ENCODE data around the gene PPP2R3A. TPM values are rescaled to one million over a fixed set of nuclear protein-coding genes. Genes with fewer than 3 reads are reported as not detected.
A peak's percentile ranks its signal among the peaks of the same experiment; 100 is the strongest.

The PPP2R3A gene
- total and polyA plus RNA-seq, 8 donors = 1.3 to 7.0 (median 4.3) TPM

DNA sequence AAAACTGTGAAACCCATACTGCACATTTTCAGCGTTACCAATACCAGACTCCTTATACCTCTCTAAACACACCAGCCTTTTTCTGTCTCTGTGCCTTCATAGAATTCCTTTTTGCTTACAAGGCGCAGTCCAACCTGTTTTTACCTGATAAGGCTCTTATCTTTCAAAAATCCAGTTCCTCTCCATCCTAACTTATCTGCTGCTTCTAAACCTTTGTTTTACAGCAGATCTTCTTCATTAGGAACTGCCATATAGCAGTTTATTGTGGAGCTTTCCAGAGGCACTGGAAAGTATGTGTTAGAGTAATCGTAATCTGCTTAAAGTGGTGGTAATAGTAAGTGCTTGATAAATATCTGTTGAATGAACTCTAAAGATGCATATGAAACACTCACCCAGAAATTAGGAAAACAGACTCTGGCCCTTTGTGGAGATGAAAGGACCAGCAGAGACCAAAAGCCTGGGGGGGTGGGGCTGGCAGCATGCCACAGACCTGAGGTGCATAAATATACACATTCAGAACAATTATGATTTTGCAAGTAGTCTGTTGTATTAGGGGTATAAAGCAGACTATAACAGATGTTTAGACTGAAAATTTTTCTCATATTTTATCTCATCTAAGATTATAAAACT lies 29.3 kb downstream of the PPP2R3A start:
- Histone ChIP-seq H3K36me3 (no peaks in the 10 kb centered on the region), H3K27me3 (no peaks in the 10 kb centered on the region), H3K4me1 (no peaks in the 10 kb centered on the region), H3K27ac (no peak overlapping the region), H3K9me3 (no peaks in the 10 kb centered on the region), H3K4me3 (no peak overlapping the region)
- intact Hi-C loops (cut with DNase I) = no loop called here
- TF ChIP-seq, protein P1, sequence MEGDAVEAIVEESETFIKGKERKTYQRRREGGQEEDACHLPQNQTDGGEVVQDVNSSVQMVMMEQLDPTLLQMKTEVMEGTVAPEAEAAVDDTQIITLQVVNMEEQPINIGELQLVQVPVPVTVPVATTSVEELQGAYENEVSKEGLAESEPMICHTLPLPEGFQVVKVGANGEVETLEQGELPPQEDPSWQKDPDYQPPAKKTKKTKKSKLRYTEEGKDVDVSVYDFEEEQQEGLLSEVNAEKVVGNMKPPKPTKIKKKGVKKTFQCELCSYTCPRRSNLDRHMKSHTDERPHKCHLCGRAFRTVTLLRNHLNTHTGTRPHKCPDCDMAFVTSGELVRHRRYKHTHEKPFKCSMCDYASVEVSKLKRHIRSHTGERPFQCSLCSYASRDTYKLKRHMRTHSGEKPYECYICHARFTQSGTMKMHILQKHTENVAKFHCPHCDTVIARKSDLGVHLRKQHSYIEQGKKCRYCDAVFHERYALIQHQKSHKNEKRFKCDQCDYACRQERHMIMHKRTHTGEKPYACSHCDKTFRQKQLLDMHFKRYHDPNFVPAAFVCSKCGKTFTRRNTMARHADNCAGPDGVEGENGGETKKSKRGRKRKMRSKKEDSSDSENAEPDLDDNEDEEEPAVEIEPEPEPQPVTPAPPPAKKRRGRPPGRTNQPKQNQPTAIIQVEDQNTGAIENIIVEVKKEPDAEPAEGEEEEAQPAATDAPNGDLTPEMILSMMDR (IDR thresholded peaks at IDR 0.05) = no peak
- DNase-seq (peak in 1 of 6 donors; percentile 16), ATAC-seq (no peak), FAIRE-seq (no peak)
- 75 to 76% methylated on average over 3 of the region's 3 CpGs for WGBS, 2 donors

GRCh38 chr3:135995766-135996165 lies 30.2 kb downstream of the PPP2R3A start:
- TF ChIP-seq, protein P1 (IDR thresholded peaks at IDR 0.05) = no peak
- Histone ChIP-seq H3K27ac (no peak overlapping the region), H3K36me3 (no peaks in the 10 kb centered on the region), H3K4me1 (no peaks in the 10 kb centered on the region), H3K9me3 (no peaks in the 10 kb centered on the region), H3K4me3 (no peak overlapping the region), H3K27me3 (no peaks in the 10 kb centered on the region)
- WGBS, 2 donors = 94 to 98% methylated on average over 4 of the region's 4 CpGs
- intact Hi-C loops (cut with DNase I) = no loop called here
- peak; percentile 37 for FAIRE-seq
- DNase-seq = no peak
- no peak for ATAC-seq

DNA sequence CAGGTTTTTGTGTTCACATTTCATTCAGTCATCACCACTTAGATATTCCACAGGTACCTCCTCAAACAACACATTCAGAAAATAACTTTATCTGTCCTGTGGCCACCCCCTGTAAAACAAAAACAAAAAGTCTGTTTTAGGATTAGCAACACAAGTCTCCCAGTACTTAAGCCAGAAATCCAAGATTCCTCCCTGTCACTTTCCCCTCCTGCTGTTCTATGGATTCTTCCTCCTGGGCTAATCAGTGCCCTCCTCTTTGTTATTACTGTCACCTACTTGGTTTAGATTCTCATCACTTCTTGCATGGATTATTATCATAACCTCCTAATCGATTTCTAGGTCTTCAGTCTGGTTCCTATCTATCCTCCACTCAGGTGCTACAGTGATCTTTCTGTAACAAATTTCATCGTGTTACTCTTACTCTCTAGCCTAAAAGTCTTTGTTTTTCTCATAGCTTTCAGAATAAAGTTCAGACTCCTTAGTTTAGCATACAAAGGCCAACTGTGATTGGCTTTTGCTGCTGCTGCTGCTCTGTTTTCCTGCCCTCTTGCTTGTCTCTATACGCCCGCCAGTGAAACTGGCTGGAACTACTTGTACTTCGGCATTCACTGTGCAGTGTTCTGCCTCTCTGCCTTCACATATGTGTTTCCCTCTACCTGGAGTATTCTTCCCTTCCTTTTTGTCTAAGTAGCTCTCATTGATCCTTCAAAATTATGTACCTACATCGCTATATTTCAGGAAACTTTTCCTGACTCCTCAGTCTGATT lies 32.2 kb downstream of the PPP2R3A start:
- Histone ChIP-seq H3K9me3 (no peaks in the 10 kb centered on the region), H3K36me3 (no peaks in the 10 kb centered on the region), H3K27ac (no peak overlapping the region), H3K4me1 (no peaks in the 10 kb centered on the region), H3K27me3 (no peaks in the 10 kb centered on the region), H3K4me3 (no peak overlapping the region)
- WGBS, 2 donors = 87 to 92% methylated on average over 6 of the region's 6 CpGs
- DNase-seq (no peak), ATAC-seq (no peak), FAIRE-seq (no peak)
- TF ChIP-seq, protein P1 (IDR thresholded peaks at IDR 0.05) = no peak
- intact Hi-C loops (cut with DNase I) = no loop called here

DNA sequence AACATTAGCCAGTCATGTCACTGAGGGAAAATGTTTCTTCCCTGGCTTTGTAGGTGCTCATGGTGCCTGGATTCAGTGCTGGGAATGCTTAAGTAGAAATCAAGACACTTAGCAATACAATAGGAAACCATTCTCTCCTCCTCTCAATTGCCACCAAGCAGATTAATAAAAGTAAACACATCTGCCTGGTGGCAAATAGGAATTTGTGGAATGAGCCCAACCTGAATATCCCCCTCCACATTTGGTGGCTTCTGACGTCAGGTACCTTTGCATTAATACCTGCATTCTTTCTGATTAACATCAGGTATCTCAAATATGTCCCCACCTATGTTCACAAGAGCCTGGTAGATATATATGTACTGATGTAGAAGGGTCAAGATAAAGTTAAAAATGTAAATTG lies 42.7 kb downstream of the PPP2R3A start:
- DNase-seq (no peak), ATAC-seq (no peak), FAIRE-seq (no peak)
- H3K4me3 ChIP-seq = no peak overlapping the region
- H3K9me3 ChIP-seq = no peaks in the 10 kb centered on the region
- no peaks in the 10 kb centered on the region for H3K27me3 ChIP-seq
- 71 to 72% methylated on average over 1 of the region's 1 CpG for WGBS, 2 donors
- H3K36me3 ChIP-seq = no peaks in the 10 kb centered on the region
- H3K27ac ChIP-seq = no peak overlapping the region
- TF ChIP-seq, protein P1 (IDR thresholded peaks at IDR 0.05) = no peak
- no peaks in the 10 kb centered on the region for H3K4me1 ChIP-seq
- intact Hi-C loops (cut with DNase I) = no loop called here

Measured in pancreas (tissue), 10 donors.